Activated CD8-positive, alpha-beta T cell treated with anti-CD3 and anti-CD28 coated beads, Interleukin-2, amount 10 ng/mL, durations not matched to agents 7 days and 5 days (primary cell): ENCODE measurements around the gene USF2. TPM values are rescaled to one million over a fixed set of nuclear protein-coding genes. Genes with fewer than 3 reads are reported as not detected.

Source experiments
- ATAC-seq: fragments of 150-1000 bp; cut with Tn5 transposase; one replicate; pipeline ENCODE4 v1.10.0; 2021; ENCODE audit warnings: moderate library complexity
- CTCF ChIA-PET: fragments of 350-600 bp; sonication (Branson Sonifier 250); formaldehyde crosslinking; loops from one replicate; lab custom pipeline; 2021; ENCODE audit warnings: antibody characterized with exemption; lab: Charles Lee
- POLR2A ChIA-PET: fragments of 350-600 bp; sonication (Branson Sonifier 250); formaldehyde crosslinking; loops from one replicate; lab custom pipeline; 2021; ENCODE audit warnings: antibody characterized with exemption; lab: Charles Lee
- DNase-seq: peaks from one replicate; pipeline ENCODE4 v3.0.0-alpha.2; 2020
- H3K27ac Mint-ChIP-seq: one replicate; pipeline ENCODE4 v1.8.0; 2021; ENCODE audit warnings: mild to moderate bottlenecking, mixed read lengths
- H3K27me3 Mint-ChIP-seq: one replicate; pipeline ENCODE4 v1.8.0; 2021; ENCODE audit warnings: low read depth, mixed read lengths
- H3K36me3 Mint-ChIP-seq: one replicate; pipeline ENCODE4 v1.8.0; 2021; ENCODE audit warnings: low read depth, mixed read lengths
- H3K4me1 Mint-ChIP-seq: one replicate; pipeline ENCODE4 v1.8.0; 2021; ENCODE audit warnings: low read depth, mixed read lengths
- H3K4me3 Mint-ChIP-seq: one replicate; pipeline ENCODE4 v1.8.0; 2021; ENCODE audit warnings: mild to moderate bottlenecking, mixed read lengths
- H3K9me3 Mint-ChIP-seq: one replicate; pipeline ENCODE4 v1.8.0; 2022; ENCODE audit warnings: mixed read lengths; ENCODE audit not compliant: insufficient read depth
- total RNA-seq, 2 experiments: library from RNA; stranded (reverse); gene quantifications; one replicate each; pipeline ENCODE4 v1.2.3, GENCODE V29; 2021

USF2 gene
- total RNA-seq, 2 experiments from 2014 or later = 125 to 138 TPM

DNA sequence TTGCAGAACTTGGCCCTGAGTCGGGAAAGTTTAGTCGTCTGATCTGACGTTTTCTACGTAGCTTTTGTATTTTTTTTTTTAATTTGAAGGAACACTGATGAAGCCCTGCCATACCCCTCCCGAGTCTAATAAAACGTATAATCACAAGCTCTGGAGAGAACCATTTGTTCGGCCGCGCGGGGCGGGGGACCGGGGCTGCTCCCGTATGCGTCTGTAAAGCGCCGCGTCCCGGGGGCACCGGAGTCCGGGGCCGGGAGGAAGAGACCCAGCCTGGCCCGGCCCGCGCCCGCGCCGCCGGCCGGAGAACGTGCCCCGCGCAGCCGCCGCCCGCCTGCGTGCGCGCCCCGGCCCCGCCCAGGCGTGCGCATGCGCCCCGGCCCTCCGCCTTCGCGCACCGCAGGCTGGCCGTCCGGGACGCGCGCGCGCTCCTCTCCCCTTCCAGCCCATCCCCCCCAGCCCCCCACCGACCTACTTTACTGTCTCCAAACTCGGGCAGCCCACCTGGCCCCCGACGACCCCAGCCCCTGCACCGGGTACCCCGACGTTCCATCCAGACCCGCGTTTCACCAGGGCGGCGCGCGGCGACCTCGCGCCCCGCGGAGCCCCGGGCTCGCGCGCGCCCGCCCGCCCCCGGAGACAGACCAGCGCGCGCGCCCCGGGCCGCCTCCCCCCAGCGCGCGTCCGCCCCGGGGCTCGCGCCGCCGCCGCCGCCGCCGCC is 785 bp upstream of the USF2 start:
- CTCF ChIA-PET = interaction anchor here (1.0 kb wide), 1 partner anchor 27 kb away, joined by 3 read pairs; no protein-coding TSS in a partner anchor
- Mint-ChIP-seq H3K9me3 (no peaks in the 10 kb centered on the region), H3K27me3 (no peaks in the 10 kb centered on the region), H3K36me3 (peaks cover 46% of the 10 kb centered on the region), H3K4me3 (peak overlapping the region; percentile 94), H3K27ac (peak overlapping the region; percentile 94), H3K4me1 (peaks cover 31% of the 10 kb centered on the region)
- peak; percentile 68 for ATAC-seq
- POLR2A ChIA-PET = interaction anchor here (1.0 to 1.9 kb wide), 2 partner anchors 100 to 114 kb away, joined by 3 to 8 read pairs; partner anchors contain the start of gene FXYD5
- peak; percentile 75 for DNase-seq

DNA sequence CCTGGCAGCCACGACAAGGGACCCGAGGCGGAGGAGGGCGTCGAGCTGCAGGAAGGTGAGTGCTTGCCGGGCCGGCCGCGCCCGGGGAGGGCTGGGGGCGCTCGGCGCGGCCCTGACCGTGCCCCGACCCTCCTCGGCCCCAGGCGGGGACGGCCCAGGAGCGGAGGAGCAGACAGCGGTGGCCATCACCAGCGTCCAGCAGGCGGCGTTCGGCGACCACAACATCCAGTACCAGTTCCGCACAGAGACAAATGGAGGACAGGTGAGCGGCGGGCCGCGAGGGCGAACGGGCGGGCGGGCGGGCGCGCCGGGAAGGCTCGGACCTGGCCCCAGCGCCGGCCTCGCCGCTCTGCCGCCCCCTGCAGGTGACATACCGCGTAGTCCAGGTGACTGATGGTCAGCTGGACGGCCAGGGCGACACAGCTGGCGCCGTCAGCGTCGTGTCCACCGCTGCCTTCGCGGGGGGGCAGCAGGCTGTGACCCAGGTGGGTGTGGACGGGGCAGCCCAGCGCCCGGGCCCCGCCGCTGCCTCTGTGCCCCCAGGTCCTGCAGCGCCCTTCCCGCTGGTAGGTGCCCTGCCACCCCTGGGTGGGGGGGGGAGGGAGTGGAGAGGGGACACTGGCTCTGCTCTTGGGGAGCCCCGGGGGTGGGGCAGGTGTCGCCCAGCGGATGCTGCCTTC is 816 bp downstream of the USF2 start:
- CTCF ChIA-PET = interaction anchor here (0.6 to 1.7 kb wide), 5 partner anchors 28 to 196 kb away, joined by 3 read pairs; no protein-coding TSS in a partner anchor
- Mint-ChIP-seq H3K9me3 (no peaks in the 10 kb centered on the region), H3K36me3 (peaks cover 49% of the 10 kb centered on the region), H3K4me1 (peaks cover 31% of the 10 kb centered on the region), H3K27me3 (no peaks in the 10 kb centered on the region), H3K4me3 (peak overlapping the region; percentile 64), H3K27ac (peak overlapping the region; percentile 70)
- peak; percentile 84 for DNase-seq
- peak; percentile 62 for ATAC-seq
- POLR2A ChIA-PET = interaction anchor here (0.6 to 1.9 kb wide), 3 partner anchors 26 to 128 kb away, joined by 3 to 8 read pairs (median 3); partner anchors contain the start of gene FXYD5

DNA sequence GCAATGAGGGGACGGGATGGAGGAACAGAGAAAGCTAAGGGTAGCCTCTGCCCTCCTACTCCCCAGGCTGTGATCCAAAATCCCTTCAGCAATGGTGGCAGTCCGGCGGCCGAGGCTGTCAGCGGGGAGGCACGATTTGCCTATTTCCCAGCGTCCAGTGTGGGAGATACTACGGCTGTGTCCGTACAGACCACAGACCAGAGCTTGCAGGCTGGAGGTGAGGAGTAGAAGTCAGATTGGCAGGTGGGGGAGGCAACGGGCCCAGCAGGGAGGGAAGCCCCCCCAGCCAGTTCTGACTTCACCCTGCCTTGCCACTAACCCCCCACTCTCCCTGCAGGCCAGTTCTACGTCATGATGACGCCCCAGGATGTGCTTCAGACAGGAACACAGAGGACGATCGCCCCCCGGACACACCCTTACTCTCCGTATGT is 1.6 kb downstream of the USF2 start:
- H3K4me3 Mint-ChIP-seq = peak overlapping the region; percentile 64
- DNase-seq (no peak), ATAC-seq (no peak)
- peaks cover 25% of the 10 kb centered on the region for H3K4me1 Mint-ChIP-seq
- peaks cover 51% of the 10 kb centered on the region for H3K36me3 Mint-ChIP-seq
- H3K27ac Mint-ChIP-seq = no peak overlapping the region
- no peaks in the 10 kb centered on the region for H3K27me3 Mint-ChIP-seq
- POLR2A ChIA-PET = interaction anchor here (0.7 kb wide), 1 partner anchor 903 kb away, joined by 3 read pairs; no protein-coding TSS in a partner anchor
- H3K9me3 Mint-ChIP-seq = no peaks in the 10 kb centered on the region
- CTCF ChIA-PET = interaction anchor here (1.7 kb wide), 1 partner anchor 135 kb away, joined by 3 read pairs; no protein-coding TSS in a partner anchor

DNA sequence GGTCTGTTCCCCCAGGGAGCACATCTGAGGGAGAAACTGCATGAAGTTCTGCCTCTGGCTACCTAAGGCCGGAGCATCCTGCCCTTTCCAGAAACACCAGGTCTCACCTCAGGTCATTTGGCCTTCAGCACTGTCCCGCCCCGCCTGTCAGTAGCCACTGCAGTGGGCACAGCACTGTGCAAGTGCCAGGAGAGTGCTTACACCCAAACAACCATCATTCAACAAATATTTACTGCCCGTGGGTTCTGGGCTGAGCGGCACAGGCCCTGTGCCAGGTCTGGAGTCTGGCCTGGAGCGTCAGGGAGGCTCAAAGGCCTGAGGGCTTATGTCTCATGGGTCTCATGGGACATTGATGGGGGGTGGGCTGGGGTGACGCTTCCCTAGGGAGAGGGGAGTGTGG is 2.8 kb downstream of the USF2 start:
- ATAC-seq = no peak
- Mint-ChIP-seq H3K9me3 (no peaks in the 10 kb centered on the region), H3K27me3 (no peaks in the 10 kb centered on the region), H3K4me1 (peaks cover 14% of the 10 kb centered on the region), H3K27ac (no peak overlapping the region), H3K4me3 (peak overlapping the region; percentile 3), H3K36me3 (peaks cover 48% of the 10 kb centered on the region)
- DNase-seq = no peak
- POLR2A ChIA-PET = no interaction called here
- CTCF ChIA-PET = interaction anchor here (1.2 kb wide), 1 partner anchor 136 kb away, joined by 3 read pairs; no protein-coding TSS in a partner anchor

DNA sequence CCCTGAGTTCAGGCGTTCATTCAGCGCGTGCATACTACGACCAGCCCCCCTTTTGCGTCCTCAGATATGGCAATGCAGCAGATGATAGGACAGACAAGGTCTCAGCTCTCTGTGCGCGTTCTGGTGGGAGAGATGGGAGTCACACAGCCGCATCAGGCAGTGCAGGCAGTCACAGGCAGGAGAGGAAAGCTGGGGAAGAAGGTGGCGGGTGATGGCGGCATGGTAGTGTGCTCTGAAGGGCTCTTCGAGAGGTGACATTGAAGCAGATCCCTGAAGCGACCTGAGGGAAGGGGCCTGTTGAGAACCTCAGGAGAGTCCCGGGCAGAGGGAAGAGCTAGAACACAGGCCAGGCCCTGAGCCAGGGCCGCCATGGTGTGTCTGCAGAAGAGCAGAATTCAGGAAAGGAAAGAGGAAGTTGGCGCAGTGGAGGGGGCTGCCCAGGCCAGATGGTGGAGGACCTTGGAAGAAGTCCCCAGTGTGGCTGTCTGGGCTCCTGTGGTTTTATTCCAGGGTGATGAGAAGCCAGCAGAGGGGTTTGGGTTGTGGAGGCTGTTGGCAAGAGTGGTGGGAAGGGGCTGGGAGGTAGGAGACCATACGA is 3.5 kb downstream of the USF2 start:
- H3K27me3 Mint-ChIP-seq = no peaks in the 10 kb centered on the region
- peaks cover 12% of the 10 kb centered on the region for H3K4me1 Mint-ChIP-seq
- H3K9me3 Mint-ChIP-seq = no peaks in the 10 kb centered on the region
- DNase-seq (no peak), ATAC-seq (no peak)
- ChIA-PET CTCF (interaction anchor here (1.2 kb wide), 1 partner anchor 136 kb away, joined by 3 read pairs; no protein-coding TSS in a partner anchor), POLR2A (no interaction called here)
- no peak overlapping the region for H3K4me3 Mint-ChIP-seq
- peaks cover 46% of the 10 kb centered on the region for H3K36me3 Mint-ChIP-seq
- H3K27ac Mint-ChIP-seq = no peak overlapping the region

DNA sequence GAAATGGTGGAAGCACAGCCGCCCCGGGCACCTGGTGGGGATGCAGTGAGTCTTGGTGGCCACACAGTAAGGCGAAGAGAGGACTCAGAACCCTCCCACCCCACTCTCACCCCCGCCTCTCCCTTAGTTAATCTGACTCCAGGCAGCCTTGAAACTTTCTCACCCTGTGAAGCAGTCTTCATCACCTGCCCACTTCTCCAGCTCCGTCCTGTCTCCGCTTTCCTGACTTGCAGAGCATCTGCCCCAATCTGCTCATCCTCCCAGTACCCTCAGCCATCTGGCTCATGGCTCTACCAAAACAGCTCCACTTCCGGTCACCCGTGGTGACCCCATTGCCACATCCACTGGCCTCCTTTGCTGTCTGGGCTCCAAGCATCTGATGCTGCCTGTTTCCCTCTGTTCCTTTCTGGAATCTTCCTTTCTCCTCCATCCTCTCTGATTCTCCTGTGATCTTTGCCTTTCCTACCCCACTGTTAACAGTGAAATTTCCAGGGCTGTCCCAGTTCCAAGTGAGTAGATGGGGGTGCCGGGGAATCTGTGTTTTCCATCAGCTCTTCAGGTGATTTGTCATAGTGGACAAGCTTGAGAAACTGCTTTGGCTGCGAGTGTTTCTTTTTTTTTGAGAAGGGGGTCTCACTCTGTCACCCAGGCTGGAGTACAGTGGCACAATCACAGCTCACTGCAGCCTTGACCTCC is 4.3 kb downstream of the USF2 start:
- H3K36me3 Mint-ChIP-seq = peaks cover 43% of the 10 kb centered on the region
- peaks cover 10% of the 10 kb centered on the region for H3K4me1 Mint-ChIP-seq
- H3K4me3 Mint-ChIP-seq = no peak overlapping the region
- H3K9me3 Mint-ChIP-seq = no peaks in the 10 kb centered on the region
- H3K27ac Mint-ChIP-seq = no peak overlapping the region
- ChIA-PET CTCF (no interaction called here), POLR2A (interaction anchor here (1.4 kb wide), 1 partner anchor 8 kb away, joined by 4 read pairs; no protein-coding TSS in a partner anchor)
- ATAC-seq (no peak), DNase-seq (no peak)
- no peaks in the 10 kb centered on the region for H3K27me3 Mint-ChIP-seq

DNA sequence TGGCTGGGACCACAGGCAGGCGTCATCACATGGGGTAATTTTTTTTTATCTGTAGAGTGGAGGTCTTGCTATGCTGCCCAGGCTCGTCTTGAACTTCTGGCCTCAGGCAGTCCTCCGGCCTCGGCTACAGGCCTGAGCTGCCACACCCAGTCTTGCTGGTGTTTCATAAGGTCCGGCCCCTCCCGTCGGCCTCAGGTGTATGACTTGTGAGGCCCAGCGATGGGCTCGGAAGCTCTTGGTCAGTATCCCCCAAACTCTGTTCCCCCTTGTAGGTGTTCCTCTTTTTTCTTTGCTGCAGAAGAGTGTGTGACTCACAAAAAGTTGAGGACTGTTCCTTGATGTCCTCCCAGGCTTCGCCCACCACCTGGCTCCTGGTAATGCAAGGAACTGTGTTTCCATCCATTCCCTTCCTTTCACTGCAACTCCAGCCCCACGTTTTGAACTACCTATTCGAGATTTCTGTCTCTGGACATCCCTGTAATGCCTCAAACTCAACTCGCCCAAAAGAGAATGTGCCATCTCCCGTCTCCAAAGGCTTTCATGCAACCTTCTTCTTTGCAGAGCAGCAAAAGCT is 5.0 kb downstream of the USF2 start:
- Mint-ChIP-seq H3K36me3 (peaks cover 43% of the 10 kb centered on the region), H3K27me3 (no peaks in the 10 kb centered on the region), H3K9me3 (no peaks in the 10 kb centered on the region), H3K27ac (no peak overlapping the region), H3K4me3 (no peak overlapping the region), H3K4me1 (peaks cover 10% of the 10 kb centered on the region)
- CTCF ChIA-PET = interaction anchor here (1.0 kb wide), 1 partner anchor 132 kb away, joined by 5 read pairs; no protein-coding TSS in a partner anchor
- POLR2A ChIA-PET = interaction anchor here (1.4 kb wide), 1 partner anchor 9 kb away, joined by 4 read pairs; no protein-coding TSS in a partner anchor
- DNase-seq (no peak), ATAC-seq (no peak)

DNA sequence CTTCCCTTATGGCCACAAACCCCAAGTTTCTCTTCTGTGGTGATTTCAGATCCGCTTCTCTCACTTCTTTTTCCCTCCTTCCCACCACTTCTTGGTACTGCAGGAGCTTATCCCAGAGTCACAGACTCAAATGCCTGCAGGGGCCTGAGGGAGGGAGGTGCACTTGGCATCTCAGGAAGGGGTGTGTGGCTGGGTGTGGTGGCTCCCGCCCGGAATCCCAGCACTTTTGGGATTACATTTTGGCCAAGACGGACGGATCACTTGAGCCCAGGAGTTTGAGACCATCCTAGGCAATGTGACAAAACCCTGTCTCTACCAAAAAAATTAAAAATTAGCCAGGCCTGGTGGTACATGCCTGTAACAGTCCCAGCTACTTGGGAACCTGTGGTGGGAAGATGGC is 5.6 kb downstream of the USF2 start:
- H3K4me3 Mint-ChIP-seq = no peak overlapping the region
- ATAC-seq = no peak
- H3K27ac Mint-ChIP-seq = no peak overlapping the region
- ChIA-PET CTCF (interaction anchor here (0.8 to 1.0 kb wide), 2 partner anchors 132 to 138 kb away, joined by 3 to 5 read pairs; no protein-coding TSS in a partner anchor), POLR2A (interaction anchor here (1.4 kb wide), 1 partner anchor 9 kb away, joined by 4 read pairs; no protein-coding TSS in a partner anchor)
- H3K4me1 Mint-ChIP-seq = peaks cover 10% of the 10 kb centered on the region
- H3K9me3 Mint-ChIP-seq = no peaks in the 10 kb centered on the region
- peaks cover 45% of the 10 kb centered on the region for H3K36me3 Mint-ChIP-seq
- no peaks in the 10 kb centered on the region for H3K27me3 Mint-ChIP-seq
- no peak for DNase-seq

DNA sequence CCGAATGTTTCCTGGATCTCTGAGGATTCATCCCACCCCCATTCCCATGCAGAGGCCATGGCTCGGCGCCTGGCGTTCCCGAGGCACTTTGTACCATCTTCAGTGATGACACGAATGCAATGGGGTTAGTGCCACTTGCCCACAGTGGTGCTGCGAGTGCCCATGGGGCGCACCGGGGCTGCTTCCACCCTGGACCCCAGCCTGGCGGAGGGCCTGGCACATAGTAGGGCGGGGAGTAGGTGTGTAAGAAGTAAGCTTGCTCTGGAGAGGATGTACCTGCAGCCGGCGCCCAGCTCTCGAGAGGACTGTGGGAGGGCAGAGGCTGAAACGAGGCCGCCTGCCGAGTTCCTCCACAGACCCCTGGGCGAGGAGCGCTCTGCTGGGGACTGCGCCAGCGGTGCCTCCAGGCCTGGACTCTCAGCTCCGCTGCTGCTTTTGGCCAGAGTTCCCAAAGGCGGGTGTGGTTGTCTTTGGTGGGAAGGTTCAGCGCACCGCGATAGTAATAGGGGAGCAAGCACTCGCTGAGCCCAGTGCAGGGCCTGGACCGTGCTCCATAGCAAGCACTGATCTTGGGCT is 8.0 kb downstream of the USF2 start:
- H3K27ac Mint-ChIP-seq = no peak overlapping the region
- ATAC-seq (no peak), DNase-seq (no peak)
- peaks cover 32% of the 10 kb centered on the region for H3K36me3 Mint-ChIP-seq
- ChIA-PET CTCF (no interaction called here), POLR2A (interaction anchor here (1.3 kb wide), 1 partner anchor 21 kb away, joined by 3 read pairs; no protein-coding TSS in a partner anchor)
- H3K4me1 Mint-ChIP-seq = no peaks in the 10 kb centered on the region
- no peaks in the 10 kb centered on the region for H3K9me3 Mint-ChIP-seq
- H3K27me3 Mint-ChIP-seq = peaks cover 4% of the 10 kb centered on the region
- no peak overlapping the region for H3K4me3 Mint-ChIP-seq

DNA sequence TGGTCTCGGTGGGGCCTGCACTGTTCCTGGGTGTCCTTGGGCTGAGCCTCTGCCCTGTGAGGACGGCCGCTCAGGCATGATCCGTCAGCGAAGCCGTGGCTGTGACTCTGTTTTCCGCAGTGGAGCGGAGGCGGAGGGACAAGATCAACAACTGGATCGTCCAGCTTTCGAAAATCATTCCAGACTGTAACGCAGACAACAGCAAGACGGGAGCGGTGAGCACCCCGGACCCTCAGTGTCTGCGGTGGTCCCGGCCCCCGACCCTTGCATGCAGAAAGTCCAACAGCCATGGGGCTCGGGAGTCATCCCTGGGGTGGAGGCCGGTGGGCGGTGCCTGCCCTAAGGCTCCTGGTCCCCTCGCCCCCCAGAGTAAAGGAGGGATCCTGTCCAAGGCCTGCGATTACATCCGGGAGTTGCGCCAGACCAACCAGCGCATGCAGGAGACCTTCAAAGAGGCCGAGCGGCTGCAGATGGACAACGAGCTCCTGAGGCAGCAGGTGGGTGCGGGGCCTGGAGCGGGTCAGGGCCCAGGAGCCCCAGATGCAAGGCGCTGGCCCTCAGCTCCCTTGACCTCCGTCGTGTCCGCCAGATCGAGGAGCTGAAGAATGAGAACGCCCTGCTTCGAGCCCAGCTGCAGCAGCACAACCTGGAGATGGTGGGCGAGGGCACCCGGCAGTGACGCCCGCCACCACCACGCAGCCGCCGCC is 10.0 kb downstream of the USF2 start:
- no peak for ATAC-seq
- CTCF ChIA-PET = no interaction called here
- Mint-ChIP-seq H3K27ac (no peak overlapping the region), H3K4me3 (no peak overlapping the region), H3K9me3 (no peaks in the 10 kb centered on the region), H3K36me3 (peaks cover 20% of the 10 kb centered on the region), H3K27me3 (peaks cover 20% of the 10 kb centered on the region), H3K4me1 (no peaks in the 10 kb centered on the region)
- DNase-seq = no peak
- POLR2A ChIA-PET = no interaction called here
